Fibroblast of villous mesenchyme (primary cell): ENCODE results near the gene ACOT8. TPM values are rescaled to one million over a fixed set of nuclear protein-coding genes. Genes with fewer than 3 reads are reported as not detected.
A peak's percentile ranks its signal among the peaks of the same experiment; 100 is the strongest.
"Not testable (repeated sequence)": the region's sequence is repeated elsewhere in the genome, so short reads cannot be mapped to it uniquely, and the experiment has no call there.

Experiments used
- DNase-seq: peaks from one replicate; pipeline ENCODE4 v3.0.0-alpha.2; 2010; ENCODE audit warnings: low read depth
- H3K4me3 ChIP-seq: 2 replicates; pipeline ENCODE4 v1.5.1; 2011; ENCODE audit warnings: low read depth, mild to moderate bottlenecking, low read length
- CTCF ChIP-seq: IDR thresholded peaks from 2 replicates; pipeline ENCODE4 v1.5.1; 2012; ENCODE audit warnings: low read depth, mild to moderate bottlenecking, low read length; ENCODE audit not compliant: insufficient read depth
- total RNA-seq: library from RNA; depleted of rRNA; stranded (reverse); fragments of >200 nt; gene quantifications from 2 replicates; pipeline ENCODE4 v1.2.3, GENCODE V29; 2012

ACOT8 gene
- total RNA-seq, 1 donor: 36.7 TPM

- peak within 1 kb of the TSS; percentile 79 for H3K4me3 ChIP-seq
- DNase-seq: peak; percentile 100
- TF ChIP-seq CTCF: no peak
These were observed 44.8 kb downstream of the ACOT8 start, which contains the start of gene UBE2C for GRCh38 chr20:45812157-45813005. TSS of gene UBE2C (plus strand) at chr20:45812644. CDS start at chr20:45812696, 52 bp downstream.

GRCh38 chr20:45810191-45810970 lies 46.8 kb downstream of the ACOT8 start:
- DNase-seq: no peak
- no peak for TF ChIP-seq CTCF
- no peak overlapping the region for H3K4me3 ChIP-seq

- H3K4me3 ChIP-seq: no peak overlapping the region
- DNase-seq: no peak
- TF ChIP-seq CTCF: no peak
These were observed 55.3 kb downstream of the ACOT8 start for GRCh38 chr20:45801851-45802250.

DNA sequence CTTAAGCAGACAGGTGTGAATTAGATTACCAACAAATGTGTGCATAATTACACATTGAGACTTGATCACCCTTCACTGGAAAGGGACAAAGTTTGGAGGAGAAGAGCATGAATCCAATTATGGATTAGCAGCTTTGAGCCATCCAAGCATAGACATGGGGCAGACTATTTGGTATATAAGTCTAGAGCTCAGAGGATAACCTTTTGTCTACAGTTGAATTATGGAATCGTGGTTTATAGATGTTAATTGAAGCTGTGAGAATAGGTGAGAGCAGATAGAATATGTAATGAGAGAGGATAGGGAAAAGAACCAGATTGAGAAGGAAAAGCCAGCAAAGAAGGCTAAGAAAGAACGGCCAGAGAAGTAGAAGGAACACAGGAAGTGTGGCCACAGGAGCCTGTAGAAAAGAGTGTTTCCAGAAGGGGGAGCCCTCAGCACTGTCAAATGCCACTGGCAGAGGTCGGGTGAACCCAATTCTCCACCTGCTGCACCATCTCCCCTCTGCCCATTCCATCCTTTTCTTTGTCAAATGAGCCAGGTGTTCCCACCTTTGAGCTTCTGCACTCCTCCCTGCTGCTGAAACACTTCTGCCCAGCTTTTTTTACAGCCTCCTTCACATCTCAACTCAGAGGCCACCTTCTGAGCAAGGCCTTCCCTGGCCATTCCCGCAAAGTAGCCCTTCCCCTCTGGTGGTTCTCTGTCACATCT lies 58.1 kb downstream of the ACOT8 start:
- peak; percentile 63 for DNase-seq
- TF ChIP-seq CTCF: peak; percentile 80

GRCh38 chr20:45797955-45798354 lies 59.2 kb downstream of the ACOT8 start:
- H3K4me3 ChIP-seq, DNase-seq: not testable (repeated sequence)

More for the DNA sequence above, 58.1 kb downstream of the ACOT8 start:
- H3K4me3 ChIP-seq: no peak overlapping the region

GRCh38 chr20:45797510-45797909 lies 59.7 kb downstream of the ACOT8 start:
- not testable (repeated sequence) for H3K4me3 ChIP-seq, DNase-seq

DNA sequence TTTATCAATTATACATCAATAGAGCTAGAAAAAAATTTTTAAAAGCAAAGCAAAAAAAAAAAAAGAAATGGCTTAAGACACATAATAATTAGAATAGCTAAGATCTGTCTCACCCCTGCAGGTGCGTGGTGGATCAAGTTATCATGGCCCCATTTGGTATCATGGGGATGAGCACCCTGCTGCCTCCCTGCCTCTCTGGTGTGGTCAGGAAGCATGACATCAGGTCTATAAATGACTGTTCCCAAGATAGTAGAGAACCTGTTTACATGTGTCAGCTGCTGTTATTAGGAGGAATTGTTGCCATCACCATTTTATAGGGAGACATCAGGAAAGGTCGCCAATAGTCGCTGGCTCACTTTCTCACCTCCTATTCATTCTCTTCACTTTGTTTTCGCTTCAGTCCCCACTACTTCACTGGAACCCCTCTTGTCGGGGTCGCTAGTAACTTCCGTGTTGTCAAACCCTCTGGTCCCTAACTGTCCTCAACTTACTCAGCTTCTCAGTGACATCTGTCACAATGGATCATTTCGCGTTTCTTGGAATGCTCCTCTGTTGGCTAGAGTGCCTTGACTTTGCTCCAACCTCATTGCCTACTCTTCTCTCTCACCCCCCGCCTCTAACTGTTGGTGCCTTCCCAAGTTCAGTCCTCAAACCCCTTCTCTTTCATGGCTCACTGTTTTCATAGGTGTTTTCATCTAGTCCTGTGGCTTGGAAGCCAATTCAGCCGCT lies 60.7 kb downstream of the ACOT8 start:
- H3K4me3 ChIP-seq: no peak overlapping the region
- TF ChIP-seq CTCF: no peak
- DNase-seq: no peak
